T47D (cell line): ENCODE results near the gene ITGA2.

ENCODE experiments used
- DNase-seq, 2 experiments: peaks; one replicate each; pipeline versions ENCODE4 v3.0.0 to v3.0.0-alpha.2; 2011 to 2012; ENCODE audit warnings: low read depth in 1 of 2, low spot score in 1 of 2
- JUND ChIP-seq: IDR thresholded peaks from 2 replicates; pipeline ENCODE4 v1.6.1; 2012; ENCODE audit warnings: low read depth
- in situ Hi-C: cut with HindIII; loops from 2 replicates; pipeline ENCODE4 v1.10.0; 2016; ENCODE audit warnings: low sequenced_read_pairs, low pct_unique_long_range_greater_than_20kb

ITGA2 gene

DNA sequence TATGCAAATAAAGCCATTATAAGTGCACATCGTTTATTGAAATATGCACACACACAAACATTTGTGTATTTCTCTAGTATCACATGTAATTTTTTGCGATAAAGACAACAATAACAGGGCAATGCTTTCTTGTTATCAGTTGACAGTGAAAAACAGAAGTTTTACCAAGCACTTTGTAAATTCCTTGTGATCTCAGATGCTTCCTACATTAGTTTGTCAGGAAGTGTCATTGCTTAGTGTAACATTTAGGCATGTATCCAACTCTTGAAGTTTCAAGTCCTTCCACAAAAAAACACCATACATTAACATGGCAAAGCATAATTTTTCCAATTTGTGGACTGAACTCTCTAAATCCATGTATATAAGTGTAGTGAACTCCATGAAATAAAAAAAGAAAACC is 74.0 kb downstream of the ITGA2 start:
- in situ Hi-C loops = no loop called here
- TF ChIP-seq JUND = no peak
- DNase-seq = no peak

DNA sequence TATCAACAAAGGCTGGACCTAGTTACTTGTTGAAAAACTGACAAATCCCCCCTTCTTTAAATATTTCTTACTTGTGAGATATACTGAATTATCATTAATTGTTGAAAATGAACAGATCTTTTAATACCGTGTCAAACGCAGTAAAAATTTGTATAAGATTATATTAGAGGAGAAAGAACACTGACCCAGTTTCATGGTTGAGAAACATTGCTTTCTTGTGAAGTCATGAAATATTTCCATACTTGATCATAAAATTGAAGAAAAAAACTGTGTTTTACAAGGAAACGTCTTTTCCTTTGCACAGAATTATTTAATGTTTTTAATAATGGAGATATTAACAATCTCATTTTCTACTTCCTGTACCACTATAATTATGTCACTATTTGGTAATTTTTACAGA is 74.6 kb downstream of the ITGA2 start:
- DNase-seq = no peak
- in situ Hi-C loops = no loop called here
- no peak for TF ChIP-seq JUND

DNA sequence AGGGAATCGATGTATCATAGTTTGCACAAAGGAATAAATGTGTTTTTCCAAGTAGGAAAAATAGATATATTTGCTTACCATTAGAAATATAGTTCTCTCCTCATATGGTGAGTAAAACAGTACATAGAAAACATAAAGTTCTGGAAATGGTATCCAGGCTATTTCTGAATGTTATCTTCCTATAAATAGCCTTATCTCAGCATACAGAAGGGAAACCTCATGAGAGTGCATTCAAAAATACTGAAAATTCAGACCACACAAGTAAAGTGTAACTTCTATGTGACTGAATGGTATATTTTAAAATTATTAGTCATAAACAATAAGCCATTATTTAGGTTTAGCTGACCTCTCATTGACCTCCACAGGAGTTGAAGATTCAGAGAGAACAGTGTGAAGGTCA is 76.9 kb downstream of the ITGA2 start:
- no peak for DNase-seq
- in situ Hi-C loops = no loop called here
- TF ChIP-seq JUND = no peak

DNA sequence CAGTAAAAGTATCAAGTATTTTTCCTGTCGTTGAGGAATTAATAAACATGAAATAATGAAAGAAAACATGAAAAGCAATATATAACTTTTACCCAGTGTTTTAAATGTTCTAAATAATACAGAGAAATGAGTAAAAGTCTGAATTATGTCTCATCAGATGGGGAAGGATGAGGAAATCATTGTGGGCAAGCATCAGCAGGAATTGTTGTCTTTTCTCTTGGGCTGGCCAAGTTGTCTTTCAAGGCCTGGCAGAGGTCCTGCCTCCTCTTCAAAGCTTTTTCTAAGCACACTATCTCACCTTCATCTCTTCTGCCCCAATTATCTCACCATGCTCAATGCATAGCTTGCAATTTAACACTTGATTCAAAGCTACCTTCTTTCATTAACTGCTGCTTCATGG is 78.5 kb downstream of the ITGA2 start:
- in situ Hi-C loops = no loop called here
- TF ChIP-seq JUND = no peak
- DNase-seq = no peak

DNA sequence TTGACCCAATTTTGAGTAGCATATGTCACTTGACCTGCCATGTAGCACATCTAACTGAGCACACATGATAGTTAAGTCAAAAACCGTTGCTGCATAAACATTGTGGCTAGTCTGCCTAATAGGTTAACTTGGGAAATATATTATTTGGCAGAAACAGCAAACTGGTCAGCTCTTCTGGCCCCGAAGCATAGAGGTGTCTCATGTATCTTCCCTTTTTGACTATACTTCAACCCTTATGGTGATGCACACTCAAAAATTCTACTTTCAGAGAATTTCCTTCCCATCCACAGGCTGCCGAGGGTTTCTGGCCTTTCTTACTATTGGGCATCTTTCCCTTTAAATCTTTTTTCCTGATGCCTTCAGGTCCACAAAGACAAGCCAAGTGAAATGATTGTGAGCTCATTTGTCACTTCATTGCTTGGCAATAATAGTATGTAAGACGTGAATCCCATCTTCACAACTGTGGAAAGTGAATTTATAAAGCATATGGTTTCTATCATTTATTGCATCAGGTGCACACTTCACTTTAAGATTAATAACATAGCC is 79.2 kb downstream of the ITGA2 start:
- in situ Hi-C loops = no loop called here
- DNase-seq = no peak
- TF ChIP-seq JUND = no peak

DNA sequence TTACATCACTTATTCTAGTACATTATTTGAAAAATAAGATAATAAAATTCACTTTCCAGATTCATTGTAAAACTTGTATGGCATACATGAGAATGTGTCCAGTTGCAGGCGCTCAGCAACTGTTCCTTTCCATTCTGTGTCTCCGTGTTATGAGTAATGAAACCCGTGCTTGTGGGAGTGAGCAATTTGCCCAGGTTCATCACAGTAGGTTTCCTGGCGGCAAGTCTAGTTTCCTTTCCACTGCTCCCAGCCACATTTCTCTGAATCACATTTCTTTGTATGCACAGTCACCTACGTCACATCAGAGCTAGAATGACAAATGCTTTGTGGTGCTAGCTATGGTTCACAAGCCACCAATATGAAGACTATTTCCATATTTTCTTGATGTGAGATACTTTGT is 80.5 kb downstream of the ITGA2 start:
- DNase-seq = no peak
- TF ChIP-seq JUND = no peak
- in situ Hi-C loops = no loop called here

DNA sequence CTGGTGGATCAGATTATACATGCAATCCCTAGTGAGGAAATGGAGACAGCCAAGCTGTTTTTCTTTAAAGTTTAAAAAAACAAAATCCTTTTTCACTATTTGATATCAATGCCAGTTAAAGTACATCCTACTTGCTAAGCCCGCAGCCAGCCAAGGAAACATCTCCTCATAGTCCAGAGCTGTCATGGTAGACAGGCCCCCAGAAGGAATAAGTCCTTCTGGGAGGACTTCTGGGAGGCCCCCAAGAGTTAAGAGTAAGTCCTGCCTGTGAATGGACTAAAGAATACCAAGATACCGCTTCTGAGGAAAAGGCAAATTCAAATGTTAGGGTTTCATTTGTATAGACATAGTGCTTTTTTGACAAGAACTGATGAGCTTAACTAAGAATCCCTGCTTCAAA is 82.1 kb downstream of the ITGA2 start:
- TF ChIP-seq JUND = no peak
- DNase-seq = no peak
- in situ Hi-C loops = no loop called here

DNA sequence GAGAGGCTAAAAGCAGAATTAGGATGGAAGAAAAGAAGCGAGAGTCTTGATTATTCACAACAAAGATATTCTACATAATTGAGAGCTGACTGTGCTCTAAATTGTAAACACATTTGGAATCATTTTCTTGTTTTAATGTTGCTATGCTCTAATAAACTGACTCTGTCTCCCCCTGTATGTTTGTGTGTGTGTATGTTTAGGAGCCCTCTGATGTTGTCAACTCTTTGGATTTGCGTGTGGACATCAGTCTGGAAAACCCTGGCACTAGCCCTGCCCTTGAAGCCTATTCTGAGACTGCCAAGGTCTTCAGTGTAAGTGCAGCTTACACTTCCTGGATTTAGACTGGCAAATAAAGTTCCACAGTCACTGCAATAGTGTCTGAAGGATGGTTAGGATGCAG is 82.6 kb downstream of the ITGA2 start:
- TF ChIP-seq JUND = no peak
- DNase-seq = no peak
- in situ Hi-C loops = no loop called here

DNA sequence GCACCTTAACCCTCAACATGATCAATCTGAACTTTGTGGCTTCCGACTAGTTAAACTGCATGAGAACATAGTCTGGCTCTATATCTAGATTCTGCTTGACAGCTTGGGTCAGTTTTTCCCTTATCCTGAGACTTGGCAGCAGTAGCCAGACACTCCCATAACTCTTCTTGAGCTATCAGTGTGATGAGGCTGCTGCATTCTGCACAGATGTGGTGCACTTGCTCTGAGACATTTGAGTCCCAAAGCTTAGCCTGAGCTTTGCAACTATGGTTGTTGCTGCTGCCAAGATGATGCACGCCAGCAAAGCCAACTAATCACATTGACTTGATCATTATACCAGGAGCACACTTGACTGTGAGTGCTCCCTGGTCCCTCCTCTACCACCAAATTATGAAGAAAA is 84.2 kb downstream of the ITGA2 start:
- no peak for TF ChIP-seq JUND
- DNase-seq = no peak
- in situ Hi-C loops = no loop called here

DNA sequence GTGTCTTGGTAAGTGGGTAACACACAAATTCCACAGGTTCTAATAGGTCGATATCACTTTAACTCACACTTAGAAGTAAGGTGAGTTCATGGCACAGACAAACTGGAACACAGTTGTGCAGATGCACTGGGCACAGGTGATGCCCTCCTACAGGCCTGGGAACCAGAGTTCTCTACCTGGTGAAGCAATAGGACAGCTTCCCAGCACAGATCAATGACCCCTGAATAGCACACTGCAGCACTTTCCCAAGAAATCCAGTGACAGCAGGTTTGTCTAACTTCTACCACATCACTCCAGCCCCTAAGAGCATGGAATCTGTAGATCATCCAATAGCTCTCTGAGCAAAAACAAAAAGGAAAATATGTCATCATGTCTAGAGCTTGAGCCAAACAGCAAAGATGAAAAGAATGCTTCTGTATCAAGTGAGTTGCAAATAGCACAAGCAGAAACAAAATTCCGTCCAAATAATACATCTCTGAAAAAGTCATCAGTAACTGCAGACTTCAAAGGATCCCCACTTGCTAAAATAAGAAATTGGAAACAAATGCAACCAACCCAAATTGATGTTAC is 86.9 kb downstream of the ITGA2 start:
- DNase-seq = no peak
- in situ Hi-C loops = no loop called here
- TF ChIP-seq JUND = no peak

DNA sequence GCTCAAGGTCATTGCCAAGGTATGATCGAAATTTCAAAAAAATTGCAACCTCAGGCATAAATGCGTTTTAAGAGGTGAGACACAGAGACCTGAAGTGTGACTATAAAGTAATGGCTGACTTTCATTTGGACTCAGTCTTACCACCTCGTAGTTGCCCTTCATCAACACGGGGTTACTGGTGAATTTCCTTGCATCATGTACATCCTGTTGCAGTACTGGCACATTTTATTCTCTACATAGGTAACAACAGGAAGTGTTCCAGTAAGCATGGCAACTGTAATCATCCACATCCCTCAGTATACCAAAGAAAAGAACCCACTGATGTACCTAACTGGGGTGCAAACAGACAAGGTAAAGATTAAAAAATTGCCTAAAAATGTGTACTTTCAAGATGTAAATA is 91.1 kb downstream of the ITGA2 start:
- TF ChIP-seq JUND = no peak
- DNase-seq = no peak
- in situ Hi-C loops = no loop called here

DNA sequence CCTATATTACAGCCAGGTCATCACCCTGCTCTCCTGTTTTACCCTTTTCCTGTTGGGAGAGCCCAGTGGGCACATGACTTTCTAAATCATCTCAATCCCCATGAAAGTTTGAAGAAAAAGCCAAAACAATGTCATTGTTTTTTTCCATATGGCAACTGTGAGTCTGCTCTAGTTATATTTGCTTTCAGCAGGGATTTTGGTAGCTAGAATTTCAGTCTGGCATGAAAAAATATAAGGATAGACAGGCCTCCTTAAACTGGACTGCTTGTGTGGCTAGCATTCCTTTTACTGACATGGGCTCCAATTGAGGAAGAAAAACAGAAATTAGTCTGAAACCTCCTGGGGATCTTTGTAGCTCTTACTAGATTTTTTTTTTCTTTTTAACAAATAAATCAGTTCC is 94.8 kb downstream of the ITGA2 start:
- in situ Hi-C loops = no loop called here
- DNase-seq = no peak
- TF ChIP-seq JUND = no peak

DNA sequence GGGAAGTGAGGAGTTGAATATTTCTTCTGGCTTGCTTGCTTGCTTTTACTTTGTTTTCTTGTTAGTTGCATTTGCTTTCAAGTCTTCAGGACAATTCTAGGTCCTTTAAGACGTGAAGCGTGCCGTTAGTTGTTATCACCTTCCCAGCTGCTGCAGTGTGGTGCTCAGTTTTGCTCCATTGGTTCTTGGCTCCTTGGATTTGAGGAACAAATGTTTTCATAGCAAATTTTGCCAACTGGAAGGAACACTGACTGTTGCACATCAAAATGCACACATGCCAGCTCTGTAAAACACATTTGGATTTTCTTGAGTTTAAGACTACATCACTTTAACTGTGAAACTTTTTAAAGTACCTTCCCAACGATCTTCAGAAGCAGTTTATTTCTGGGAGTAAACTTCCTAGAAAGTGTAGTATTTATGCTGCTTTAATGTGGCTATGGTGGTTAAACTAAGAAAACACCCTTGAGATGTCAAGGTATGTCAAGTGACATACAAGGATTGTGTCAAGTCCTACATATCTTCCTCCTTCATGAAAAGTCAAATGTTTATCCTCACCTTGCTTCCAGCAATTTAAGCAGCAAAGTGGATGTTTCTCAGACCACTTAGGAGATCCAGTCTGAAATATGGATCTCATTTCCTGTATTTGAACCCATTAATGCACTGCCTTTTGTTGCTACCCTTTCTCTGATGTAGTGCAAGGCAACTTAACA is 95.5 kb downstream of the ITGA2 start:
- in situ Hi-C loops = no loop called here
- no peak for DNase-seq
- no peak for TF ChIP-seq JUND

DNA sequence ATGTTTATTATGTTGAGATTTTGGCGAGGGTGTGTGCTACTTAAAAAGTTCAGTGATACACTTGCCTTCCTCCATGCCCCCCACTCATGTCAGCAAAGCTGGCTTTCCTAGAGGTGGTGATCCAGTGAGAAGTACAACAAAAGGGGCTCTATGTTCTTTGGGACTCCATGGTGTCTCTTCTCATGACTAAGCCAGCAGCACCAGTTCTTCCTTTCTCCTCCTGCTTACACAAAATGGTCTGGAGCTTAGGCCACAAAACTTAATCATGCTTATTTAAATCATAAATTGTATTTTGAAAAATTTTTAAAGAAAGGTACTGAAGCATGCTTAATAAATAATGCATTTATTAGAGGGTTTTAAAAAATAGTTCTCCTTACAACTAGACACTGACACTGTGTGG is 98.0 kb downstream of the ITGA2 start:
- in situ Hi-C loops = no loop called here
- DNase-seq = no peak
- TF ChIP-seq JUND = no peak
